Muscle of leg (tissue), 11 donors: Measurements from ENCODE around the gene GPR107. TPM values are rescaled to one million over a fixed set of nuclear protein-coding genes. Genes with fewer than 3 reads are reported as not detected.

Experiments used
- DNase-seq: peaks from one replicate; pipeline ENCODE4 v3.0.0; 2013
- H3K27ac ChIP-seq: one replicate; pipeline ENCODE4 v1.5.1; 2013; ENCODE audit warnings: mild to moderate bottlenecking, low read length, control low read depth
- H3K27me3 ChIP-seq: one replicate; pipeline ENCODE4 v1.6.1; 2013; ENCODE audit warnings: low read length; ENCODE audit not compliant: control insufficient read depth, insufficient read depth
- H3K36me3 ChIP-seq: one replicate; pipeline ENCODE4 v1.6.1; 2013; ENCODE audit warnings: low read length; ENCODE audit not compliant: control insufficient read depth, insufficient read depth
- H3K4me1 ChIP-seq: one replicate; pipeline ENCODE4 v1.6.1; 2013; ENCODE audit warnings: low read length; ENCODE audit not compliant: control insufficient read depth, insufficient read depth
- H3K4me3 ChIP-seq: one replicate; pipeline ENCODE4 v1.5.1; 2013; ENCODE audit warnings: low read length, control low read depth
- H3K9me3 ChIP-seq: replicated peaks from 2 replicates; pipeline ENCODE4 v1.6.1; 2013; ENCODE audit warnings: low read depth, low read length; ENCODE audit not compliant: control insufficient read depth
- WGBS: methylation state at CpG from one replicate; pipeline ENCODE4 v1.1.5; 2013; ENCODE audit warnings: missing lambda C conversion rate; ENCODE audit not compliant: insufficient coverage; 5-methylcytosine and 5-hydroxymethylcytosine counted together
- polyA plus RNA-seq, 8 donors: library from polyadenylated mRNA; unstranded; fragments of 120-200 nt; gene quantifications; one replicate each; pipeline versions ENCODE4 v1.2.1 to v1.2.3, GENCODE V29; 2013; ENCODE audit warnings: inconsistent platforms in 1 of 8, low replicate concordance in 1 of 8; ENCODE audit not compliant: insufficient read length in 8 of 8, insufficient read depth in 1 of 8
- total RNA-seq: library from RNA; stranded (reverse); fragments of 120-200 nt; gene quantifications from one replicate; pipeline ENCODE4 v1.2.4, GENCODE V29; 2013

GPR107 gene
- total and polyA plus RNA-seq, 9 donors: 17.9 to 42.1 (median 35.7) TPM

GRCh38 chr9:130155647-130156046, 101.9 kb downstream of the GPR107 start:
- DNase-seq: no peak
- H3K4me3 ChIP-seq: no peak overlapping the region
- H3K4me1 ChIP-seq: no peaks in the 10 kb centered on the region
- H3K27me3 ChIP-seq: no peaks in the 10 kb centered on the region
- no peaks in the 10 kb centered on the region for H3K36me3 ChIP-seq
- H3K9me3 ChIP-seq: no peaks in the 10 kb centered on the region
- 87% methylated on average over 12 of the region's 12 CpGs for WGBS
- no peak overlapping the region for H3K27ac ChIP-seq

- Histone ChIP-seq H3K4me1 (no peaks in the 10 kb centered on the region), H3K4me3 (no peak overlapping the region), H3K27me3 (no peaks in the 10 kb centered on the region), H3K9me3 (no peaks in the 10 kb centered on the region), H3K27ac (no peak overlapping the region), H3K36me3 (no peaks in the 10 kb centered on the region)
- 59% methylated on average over 3 of the region's 6 CpGs for WGBS
- no peak for DNase-seq
Measured at GRCh38 chr9:130156672-130157071, 103.0 kb downstream of the GPR107 start.

- no peak overlapping the region for H3K4me3 ChIP-seq
- H3K27ac ChIP-seq: no peak overlapping the region
- 69% methylated on average over 6 of the region's 7 CpGs for WGBS
- H3K27me3 ChIP-seq: no peaks in the 10 kb centered on the region
- no peaks in the 10 kb centered on the region for H3K4me1 ChIP-seq
- no peaks in the 10 kb centered on the region for H3K36me3 ChIP-seq
- no peaks in the 10 kb centered on the region for H3K9me3 ChIP-seq
- DNase-seq: no peak
Measured at GRCh38 chr9:130157079-130157478, 103.4 kb downstream of the GPR107 start.

GRCh38 chr9:130158001-130158400, 104.3 kb downstream of the GPR107 start:
- no peaks in the 10 kb centered on the region for H3K9me3 ChIP-seq

GRCh38 chr9:130159057-130159456, 105.4 kb downstream of the GPR107 start:
- no peak overlapping the region for H3K27ac ChIP-seq
- H3K36me3 ChIP-seq: no peaks in the 10 kb centered on the region
- 22% methylated on average over 3 of the region's 8 CpGs for WGBS

More at GRCh38 chr9:130158001-130158400, 104.3 kb downstream of the GPR107 start:
- Histone ChIP-seq H3K4me1 (no peaks in the 10 kb centered on the region), H3K27ac (no peak overlapping the region), H3K27me3 (no peaks in the 10 kb centered on the region), H3K36me3 (no peaks in the 10 kb centered on the region), H3K4me3 (no peak overlapping the region)
- no peak for DNase-seq
- 66% methylated on average over 5 of the region's 8 CpGs for WGBS

GRCh38 chr9:130159915-130160670, 106.4 kb downstream of the GPR107 start:
- WGBS: 59% methylated on average over 5 of the region's 10 CpGs
- Histone ChIP-seq H3K27me3 (no peaks in the 10 kb centered on the region), H3K4me1 (no peaks in the 10 kb centered on the region), H3K36me3 (no peaks in the 10 kb centered on the region), H3K4me3 (no peak overlapping the region), H3K27ac (no peak overlapping the region), H3K9me3 (no peaks in the 10 kb centered on the region)
- no peak for DNase-seq

More at GRCh38 chr9:130159057-130159456, 105.4 kb downstream of the GPR107 start:
- DNase-seq: no peak
- Histone ChIP-seq H3K4me1 (no peaks in the 10 kb centered on the region), H3K4me3 (no peak overlapping the region), H3K9me3 (no peaks in the 10 kb centered on the region), H3K27me3 (no peaks in the 10 kb centered on the region)

GRCh38 chr9:130160862-130161470, 107.3 kb downstream of the GPR107 start:
- WGBS: 94% methylated on average over 2 of the region's 3 CpGs

GRCh38 chr9:130165579-130165978, 111.9 kb downstream of the GPR107 start:
- H3K4me3 ChIP-seq: no peak overlapping the region
- no peak for DNase-seq
- H3K27me3 ChIP-seq: no peaks in the 10 kb centered on the region
- no peaks in the 10 kb centered on the region for H3K4me1 ChIP-seq
- no peaks in the 10 kb centered on the region for H3K36me3 ChIP-seq
- WGBS: no CpG with 5 or more reads among the region's 1 CpG
- no peaks in the 10 kb centered on the region for H3K9me3 ChIP-seq
- no peak overlapping the region for H3K27ac ChIP-seq

More at GRCh38 chr9:130160862-130161470, 107.3 kb downstream of the GPR107 start:
- no peak for DNase-seq
- H3K9me3 ChIP-seq: no peaks in the 10 kb centered on the region
- H3K4me1 ChIP-seq: no peaks in the 10 kb centered on the region
- H3K27me3 ChIP-seq: no peaks in the 10 kb centered on the region
- H3K36me3 ChIP-seq: no peaks in the 10 kb centered on the region
- H3K27ac ChIP-seq: no peak overlapping the region
- H3K4me3 ChIP-seq: no peak overlapping the region

GRCh38 chr9:130166399-130166798, 112.7 kb downstream of the GPR107 start:
- Histone ChIP-seq H3K27me3 (no peaks in the 10 kb centered on the region), H3K27ac (no peak overlapping the region), H3K9me3 (no peaks in the 10 kb centered on the region), H3K4me3 (no peak overlapping the region), H3K4me1 (peaks cover under 1% of the 10 kb centered on the region), H3K36me3 (no peaks in the 10 kb centered on the region)
- WGBS: 88% methylated on average over 1 of the region's 4 CpGs
- no peak for DNase-seq

- Histone ChIP-seq H3K27me3 (no peaks in the 10 kb centered on the region), H3K27ac (no peak overlapping the region), H3K4me1 (peaks cover 5% of the 10 kb centered on the region), H3K4me3 (no peak overlapping the region), H3K36me3 (no peaks in the 10 kb centered on the region), H3K9me3 (no peaks in the 10 kb centered on the region)
- 51% methylated on average over 6 of the region's 6 CpGs for WGBS
- no peak for DNase-seq
Measured at GRCh38 chr9:130167927-130168326, 114.2 kb downstream of the GPR107 start.
